Type B pancreatic cell (in vitro differentiated cells): Measurements from ENCODE around the gene RYR2. TPM values are rescaled to one million over a fixed set of nuclear protein-coding genes. Genes with fewer than 3 reads are reported as not detected.

ENCODE experiments used
- DNase-seq: peaks from one replicate; pipeline ENCODE4 v3.0.0; 2021; ENCODE audit warnings: mixed read lengths; ENCODE audit not compliant: unreplicated experiment; ENCODE audit errors: extremely low spot score
- H3K27ac Mint-ChIP-seq: 2 replicates; pipeline ENCODE4 v1.8.0; 2021; ENCODE audit warnings: mild to moderate bottlenecking, mixed read lengths
- H3K27me3 Mint-ChIP-seq: 2 replicates; pipeline ENCODE4 v1.8.0; 2021; ENCODE audit warnings: mixed read lengths
- H3K36me3 Mint-ChIP-seq: 2 replicates; pipeline ENCODE4 v1.8.0; 2021; ENCODE audit warnings: mixed read lengths
- H3K4me1 Mint-ChIP-seq: one replicate; pipeline ENCODE4 v1.8.0; 2021; ENCODE audit warnings: mixed read lengths; ENCODE audit not compliant: unreplicated experiment
- H3K4me3 Mint-ChIP-seq: 2 replicates; pipeline ENCODE4 v1.8.0; 2021; ENCODE audit warnings: mild to moderate bottlenecking, mixed read lengths
- H3K9me3 Mint-ChIP-seq: 2 replicates; pipeline ENCODE4 v1.8.0; 2021; ENCODE audit warnings: mixed read lengths
- CTCF ChIP-seq: fragments of 200-600 bp; sonication (generic); conservative IDR thresholded peaks from 2 replicates; pipeline ENCODE4 v1.5.0; 2021; ENCODE audit warnings: antibody characterized with exemption, mild to moderate bottlenecking
- total RNA-seq: library from RNA; stranded (reverse); gene quantifications from 2 replicates; pipeline ENCODE4 v1.2.1, GENCODE V29; 2021; ENCODE audit warnings: low replicate concordance

Gene RYR2
- total RNA-seq, 1 donor from 2014 or later, result 0.58 TPM

GRCh38 chr1:237655778-237656177 lies 613.8 kb downstream of the RYR2 start:
- no peaks in the 10 kb centered on the region for H3K36me3 Mint-ChIP-seq
- DNase-seq, result no peak
- no peak for TF ChIP-seq CTCF
- H3K27me3 Mint-ChIP-seq, result no peaks in the 10 kb centered on the region
- no peaks in the 10 kb centered on the region for H3K9me3 Mint-ChIP-seq
- H3K27ac Mint-ChIP-seq, result no peak overlapping the region
- H3K4me3 Mint-ChIP-seq, result no peak overlapping the region
- H3K4me1 Mint-ChIP-seq, result no peaks in the 10 kb centered on the region

- H3K4me1 Mint-ChIP-seq, result no peaks in the 10 kb centered on the region
- no peak overlapping the region for H3K27ac Mint-ChIP-seq
- no peaks in the 10 kb centered on the region for H3K9me3 Mint-ChIP-seq
- no peak for TF ChIP-seq CTCF
- H3K36me3 Mint-ChIP-seq, result no peaks in the 10 kb centered on the region
- no peaks in the 10 kb centered on the region for H3K27me3 Mint-ChIP-seq
- no peak overlapping the region for H3K4me3 Mint-ChIP-seq
- no peak for DNase-seq
Observed at GRCh38 chr1:237664348-237664747, 622.4 kb downstream of the RYR2 start.

DNA sequence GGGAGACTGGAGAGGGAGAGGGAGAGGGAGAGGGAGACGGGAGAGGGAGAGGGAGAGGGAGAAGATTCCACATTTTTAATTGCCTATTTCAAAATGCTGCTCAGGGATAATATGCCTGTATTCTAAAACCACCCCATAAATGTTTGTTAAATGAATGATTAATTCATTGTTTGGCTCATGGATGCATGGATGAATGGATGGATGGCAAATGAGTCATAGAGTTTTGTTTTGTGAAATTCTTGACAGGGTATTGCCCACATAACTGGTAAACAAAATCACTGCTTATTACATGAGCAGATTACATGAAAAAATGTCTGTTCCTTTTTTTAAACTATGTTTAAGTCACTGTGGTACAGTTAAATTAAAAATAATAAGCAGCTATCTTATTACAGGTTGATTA lies 628.3 kb downstream of the RYR2 start:
- no peak for DNase-seq
- no peak for TF ChIP-seq CTCF
- Mint-ChIP-seq H3K27me3 (no peaks in the 10 kb centered on the region), H3K27ac (no peak overlapping the region), H3K9me3 (no peaks in the 10 kb centered on the region), H3K4me1 (no peaks in the 10 kb centered on the region), H3K4me3 (no peak overlapping the region), H3K36me3 (no peaks in the 10 kb centered on the region)

GRCh38 chr1:237671262-237671661 lies 629.3 kb downstream of the RYR2 start:
- Mint-ChIP-seq H3K27ac (no peak overlapping the region), H3K36me3 (no peaks in the 10 kb centered on the region), H3K4me1 (no peaks in the 10 kb centered on the region), H3K9me3 (no peaks in the 10 kb centered on the region), H3K4me3 (no peak overlapping the region), H3K27me3 (no peaks in the 10 kb centered on the region)
- TF ChIP-seq CTCF, result no peak
- DNase-seq, result no peak

DNA sequence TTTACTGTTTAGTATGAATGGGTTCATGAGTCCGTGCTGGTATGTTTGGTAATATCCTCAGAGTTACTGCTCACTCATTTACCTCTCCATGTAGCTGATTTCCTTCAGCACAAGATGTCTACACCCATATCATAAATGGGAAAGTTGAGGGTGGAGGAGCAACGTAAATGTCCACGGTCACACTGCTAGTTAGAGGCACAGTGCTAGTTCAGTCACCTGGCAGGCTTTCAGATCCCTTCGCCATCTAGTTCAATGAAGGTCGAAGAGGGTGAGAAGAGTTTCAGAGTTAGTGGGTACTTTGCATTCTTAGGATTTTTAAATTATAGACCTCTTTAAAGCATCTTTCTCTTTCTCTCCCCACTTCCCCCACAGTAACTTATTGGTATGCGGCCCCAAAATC lies 630.0 kb downstream of the RYR2 start:
- Mint-ChIP-seq H3K27ac (no peak overlapping the region), H3K4me1 (no peaks in the 10 kb centered on the region)
- TF ChIP-seq CTCF, result no peak

GRCh38 chr1:237672748-237673147 lies 630.8 kb downstream of the RYR2 start:
- no peak overlapping the region for H3K4me3 Mint-ChIP-seq
- no peak overlapping the region for H3K27ac Mint-ChIP-seq
- no peaks in the 10 kb centered on the region for H3K9me3 Mint-ChIP-seq
- TF ChIP-seq CTCF, result no peak
- H3K27me3 Mint-ChIP-seq, result no peaks in the 10 kb centered on the region
- peaks cover 1% of the 10 kb centered on the region for H3K4me1 Mint-ChIP-seq
- H3K36me3 Mint-ChIP-seq, result no peaks in the 10 kb centered on the region
- no peak for DNase-seq

More for the DNA sequence above, 630.0 kb downstream of the RYR2 start:
- Mint-ChIP-seq H3K27me3 (no peaks in the 10 kb centered on the region), H3K4me3 (no peak overlapping the region), H3K36me3 (no peaks in the 10 kb centered on the region), H3K9me3 (no peaks in the 10 kb centered on the region)
- no peak for DNase-seq
